ENCODE measurements around the gene LRRFIP1.

DNA sequence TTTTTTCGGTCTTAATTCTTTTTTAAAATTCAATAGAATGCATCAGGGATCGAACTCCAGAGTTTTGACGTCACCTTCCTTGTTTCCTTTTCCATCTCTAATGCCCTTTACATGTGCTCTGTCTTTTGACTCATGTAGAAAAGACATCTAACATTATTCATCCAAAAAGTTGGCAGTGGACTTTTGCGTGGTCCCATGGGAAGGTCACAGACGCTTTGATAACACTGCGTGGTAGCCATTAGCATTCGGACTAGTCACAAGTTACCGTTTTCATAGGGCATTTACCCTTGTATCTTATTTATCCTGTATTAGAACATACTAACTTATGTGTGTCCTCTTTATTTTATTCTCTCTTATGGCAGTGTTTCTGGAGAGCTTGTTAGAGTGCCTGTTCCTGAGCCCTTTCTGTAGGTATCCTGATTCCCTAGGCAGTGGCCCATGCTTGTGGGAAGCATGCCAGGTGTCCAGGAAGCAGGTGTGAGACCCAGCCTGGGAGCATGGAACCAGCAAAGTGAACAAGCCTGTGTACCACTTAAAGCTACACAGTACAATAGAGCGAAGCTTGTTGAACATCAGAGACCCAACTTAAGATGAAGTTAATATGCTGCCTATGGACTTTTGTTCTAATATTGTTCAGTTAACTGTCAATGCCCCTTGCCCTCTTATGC, 97.6 kb downstream of the LRRFIP1 start:
- TF ChIP-seq POLR2AphosphoS5 (IDR thresholded peaks at IDR 0.05; ENCODE audit: low read depth, low read length): no peak
- TF ChIP-seq POLR2A (IDR thresholded peaks at IDR 0.05; ENCODE audit: low read depth, low read length): no peak
- no peak for TF ChIP-seq TAF1 (IDR thresholded peaks at IDR 0.05; ENCODE audit: low read depth, low read length)
